LNCaP clone FGC (cell line): Measurements from ENCODE around the gene PKD1.

Experiments used
- DNase-seq: peaks from one replicate; pipeline ENCODE4 v3.0.0-alpha.2; 2011; ENCODE audit warnings: low read depth
- H3K4me3 ChIP-seq: 2 replicates; pipeline ENCODE4 v1.5.1; 2011; ENCODE audit warnings: mild to moderate bottlenecking, low read depth, low read length, control low read depth
- CTCF ChIP-seq: IDR thresholded peaks from 2 replicates; pipeline ENCODE4 v1.5.1; 2012; ENCODE audit warnings: mild to moderate bottlenecking; ENCODE audit not compliant: control insufficient read depth, insufficient read depth; ENCODE audit errors: extremely low read depth

PKD1 gene

DNA sequence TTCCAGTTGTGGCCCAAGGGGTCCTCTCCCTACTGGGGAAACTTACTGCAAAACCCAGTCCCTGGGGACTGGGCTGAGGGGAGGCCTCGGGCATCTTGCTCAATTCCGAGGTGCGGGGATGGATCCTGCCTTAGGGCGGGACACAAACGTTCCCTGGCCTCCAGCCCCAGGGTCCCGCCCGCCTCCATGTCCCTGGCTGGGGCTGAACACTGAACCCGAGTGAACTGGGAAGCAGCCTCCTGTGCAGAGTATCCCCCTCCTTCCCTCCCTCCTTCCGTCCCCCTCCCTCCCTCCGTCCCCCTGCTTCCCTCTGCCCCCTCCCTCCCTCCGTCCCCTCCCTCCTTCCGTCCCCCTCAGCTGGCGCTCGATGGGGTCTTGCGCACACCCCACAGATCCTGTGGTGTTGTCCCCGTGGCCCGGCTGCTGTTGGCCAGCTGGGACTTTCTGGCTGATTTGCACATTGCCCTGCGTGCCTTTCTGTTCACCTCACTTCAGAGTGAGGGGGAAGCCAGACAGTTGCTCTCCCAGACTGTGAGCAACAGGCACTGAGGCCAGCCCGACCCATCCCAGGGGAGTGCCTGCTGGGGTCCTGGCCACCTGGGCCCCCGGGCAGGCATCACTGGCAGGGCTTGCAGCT lies 25.3 kb upstream of the PKD1 start:
- no peak overlapping the region for H3K4me3 ChIP-seq
- DNase-seq: no peak

GRCh38 chr16:2159175-2159838 lies 23.6 kb upstream of the PKD1 start:
- no peak for TF ChIP-seq CTCF
- H3K4me3 ChIP-seq: no peak overlapping the region

More for the DNA sequence above, 25.3 kb upstream of the PKD1 start:
- no peak for TF ChIP-seq CTCF

GRCh38 chr16:2158262-2158638 lies 22.6 kb upstream of the PKD1 start:
- TF ChIP-seq CTCF: no peak
- no peak for DNase-seq
- no peak overlapping the region for H3K4me3 ChIP-seq

More at GRCh38 chr16:2159175-2159838, 23.6 kb upstream of the PKD1 start:
- no peak for DNase-seq

- TF ChIP-seq CTCF: no peak
- H3K4me3 ChIP-seq: peak overlapping the region; percentile 90
- no peak for DNase-seq
Observed at GRCh38 chr16:2157480-2158261, 22.0 kb upstream of the PKD1 start.

DNA sequence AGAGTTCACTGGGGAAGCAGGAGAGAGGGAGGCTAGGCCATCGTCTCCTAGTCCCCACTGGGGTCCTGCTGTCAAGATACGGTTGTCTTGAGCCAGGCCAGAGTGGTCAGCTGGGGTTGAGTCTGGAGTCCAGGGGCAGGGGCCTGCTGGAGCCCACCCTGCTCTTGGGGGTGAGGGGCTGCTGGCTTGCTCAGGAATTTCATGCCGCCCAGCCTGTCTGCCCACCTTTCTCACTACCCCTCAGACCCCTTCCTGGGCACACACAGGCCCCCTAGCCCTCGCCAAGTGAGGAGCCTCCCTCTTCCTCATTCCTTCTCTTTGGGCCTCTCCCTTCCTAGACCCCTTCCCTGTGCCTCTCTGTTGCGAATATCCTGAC lies 21.1 kb upstream of the PKD1 start:
- DNase-seq: no peak
- no peak for TF ChIP-seq CTCF
- peak overlapping the region; percentile 90 for H3K4me3 ChIP-seq

DNA sequence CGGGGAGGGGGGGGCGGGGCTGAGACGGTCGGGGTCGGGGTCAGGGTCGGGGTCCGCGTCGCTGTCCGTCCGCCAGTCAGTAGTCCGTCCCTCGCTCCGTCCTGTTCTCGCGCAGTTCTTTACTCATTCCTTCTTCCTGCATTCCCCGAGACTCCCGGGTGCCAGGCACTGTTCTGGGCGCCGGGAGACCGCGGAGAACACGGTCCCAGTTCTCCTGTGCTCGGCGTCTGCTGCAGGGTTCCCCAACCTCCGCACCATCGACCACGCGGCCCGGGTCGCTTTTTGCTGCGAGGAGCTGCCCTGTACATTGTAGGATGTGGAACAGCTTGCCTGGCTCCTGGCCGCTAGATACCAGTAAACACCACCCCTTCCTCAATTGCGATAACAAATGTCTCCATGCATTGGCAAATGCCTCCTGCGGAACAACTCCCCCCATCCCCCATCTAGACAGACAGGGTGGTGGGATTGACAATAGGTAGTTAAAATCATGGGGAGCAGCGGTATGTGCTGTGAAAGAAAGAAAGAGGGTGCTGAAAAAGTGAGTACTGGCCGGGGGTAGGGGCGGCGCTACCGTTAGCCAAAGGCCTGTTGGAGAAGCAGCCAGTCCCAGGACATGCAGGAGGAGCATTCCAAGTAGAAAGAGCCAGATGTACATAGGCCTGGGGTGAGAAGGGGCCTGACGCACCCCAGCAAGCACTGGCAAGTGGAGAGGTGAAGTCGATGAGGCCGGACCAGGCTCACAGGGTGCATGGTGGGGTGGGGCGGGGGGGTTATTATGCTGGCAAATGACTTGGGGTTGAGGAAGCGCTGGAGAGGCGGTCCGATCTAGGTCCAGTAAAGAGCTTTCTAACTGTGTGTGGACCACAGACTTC lies 20.5 kb upstream of the PKD1 start:
- no peak for TF ChIP-seq CTCF
- H3K4me3 ChIP-seq: peak overlapping the region; percentile 90
- DNase-seq: no peak
